Adrenal gland (tissue), 5 donors: ENCODE data around the gene RNFT2.

Experiments used
- CTCF ChIP-seq, 6 experiments: fragments of 450-650 bp in 4 of 6; fragments of 200-600 bp in 2 of 6; sonication (generic) in 1 of 6; IDR thresholded peaks; 1 replicate in 5 of 6; 2 replicates in 1 of 6; pipeline versions ENCODE4 v1.5.1 to v1.8.0; 2016 to 2021; ENCODE audit warnings: antibody characterized with exemption in 6 of 6, mild to moderate bottlenecking in 2 of 6, moderate library complexity in 1 of 6
- POLR2A ChIP-seq, 2 donors: fragments of 450-650 bp; IDR thresholded peaks; one replicate each; pipeline ENCODE4 v1.6.1; 2017; ENCODE audit warnings: antibody characterized with exemption in 2 of 2, mild to moderate bottlenecking in 2 of 2, moderate library complexity in 1 of 2
- donor health status: DM: no; HTN: no; CAD: no.

- TF ChIP-seq CTCF (IDR thresholded peaks at IDR 0.05) (peak in 2 of 6 experiments; percentile 23 to 34), POLR2A (IDR thresholded peaks at IDR 0.05) (no peak)
Measured at GRCh38 chr12:116863275-116863767, 125.2 kb downstream of the RNFT2 start.
